Measurements from ENCODE around the gene GGNBP2. TPM values are rescaled to one million over a fixed set of nuclear protein-coding genes. Genes with fewer than 3 reads are reported as not detected.

The GGNBP2 gene
- total RNA-seq, 2 donors from 2014 or later = 57.3 to 69.8 TPM

GRCh38 chr17:36527621-36528250 lies 17.0 kb upstream of the GGNBP2 start:
- H3K27ac ChIP-seq = no peak overlapping the region
- no peak for TF ChIP-seq CTCF (IDR thresholded peaks at IDR 0.05)
- peaks cover 27% of the 10 kb centered on the region for H3K36me3 ChIP-seq
- H3K27me3 ChIP-seq (replicated peaks; ENCODE audit: insufficient read depth) = no peaks in the 10 kb centered on the region
- no peak overlapping the region for H3K4me3 ChIP-seq
- DNase-seq (ENCODE audit: low spot score) = no peak
- no peak for ATAC-seq (ENCODE audit: insufficient number of reproducible peaks, low FRiP score, low read depth)
- no peaks in the 10 kb centered on the region for H3K4me1 ChIP-seq (ENCODE audit: control insufficient read depth in 1 of 2, low read depth in 2 of 2)
- no peaks in the 10 kb centered on the region for H3K9me3 ChIP-seq

- H3K36me3 ChIP-seq = peaks cover 29% of the 10 kb centered on the region
- H3K27me3 ChIP-seq (replicated peaks; ENCODE audit: insufficient read depth) = no peaks in the 10 kb centered on the region
- H3K27ac ChIP-seq = no peak overlapping the region
- no peak for DNase-seq (ENCODE audit: low spot score)
- H3K4me3 ChIP-seq = no peak overlapping the region
- H3K9me3 ChIP-seq = no peaks in the 10 kb centered on the region
- no peak for ATAC-seq (ENCODE audit: insufficient number of reproducible peaks, low FRiP score, low read depth)
- TF ChIP-seq CTCF (IDR thresholded peaks at IDR 0.05) = no peak
- H3K4me1 ChIP-seq (ENCODE audit: control insufficient read depth in 1 of 2, low read depth in 2 of 2) = peaks cover 0 to 5% of the 10 kb centered on the region in 2 donors
Measured at GRCh38 chr17:36529121-36529520, 15.6 kb upstream of the GGNBP2 start.

- no peak for TF ChIP-seq CTCF (IDR thresholded peaks at IDR 0.05)
Measured at GRCh38 chr17:36532435-36532975, 12.2 kb upstream of the GGNBP2 start.

GRCh38 chr17:36533935-36534839 lies 10.5 kb upstream of the GGNBP2 start:
- H3K9me3 ChIP-seq = no peaks in the 10 kb centered on the region
- H3K36me3 ChIP-seq = peaks cover 7% of the 10 kb centered on the region
- DNase-seq (ENCODE audit: low spot score) (no peak), ATAC-seq (ENCODE audit: insufficient number of reproducible peaks, low FRiP score, low read depth) (no peak)
- peak; percentile 32 for TF ChIP-seq CTCF (IDR thresholded peaks at IDR 0.05)
- no peaks in the 10 kb centered on the region for H3K27me3 ChIP-seq (replicated peaks; ENCODE audit: insufficient read depth)
- H3K4me1 ChIP-seq (ENCODE audit: control insufficient read depth in 1 of 2, low read depth in 2 of 2) = peaks cover 3 to 13% of the 10 kb centered on the region in 2 donors
- H3K4me3 ChIP-seq = peak overlapping the region; percentile 80
- H3K27ac ChIP-seq = peak overlapping the region; percentile 94 to 95

More at GRCh38 chr17:36532435-36532975, 12.2 kb upstream of the GGNBP2 start:
- H3K27ac ChIP-seq = no peak overlapping the region
- peaks cover 17% of the 10 kb centered on the region for H3K36me3 ChIP-seq
- H3K27me3 ChIP-seq (replicated peaks; ENCODE audit: insufficient read depth) = no peaks in the 10 kb centered on the region
- no peak overlapping the region for H3K4me3 ChIP-seq
- ATAC-seq (ENCODE audit: insufficient number of reproducible peaks, low FRiP score, low read depth) (no peak), DNase-seq (ENCODE audit: low spot score) (no peak)
- H3K4me1 ChIP-seq (ENCODE audit: control insufficient read depth in 1 of 2, low read depth in 2 of 2) = peaks cover 3 to 13% of the 10 kb centered on the region in 2 donors
- H3K9me3 ChIP-seq = no peaks in the 10 kb centered on the region

Data from thoracic aorta (tissue), 2 donors.